SU-DHL-6 (cell line): Measurements from ENCODE around the gene P2RY1.

Experiments used
- H2AFZ ChIP-seq: fragments of 200-600 bp; sonication (generic); 2 replicates; pipeline ENCODE4 v1.6.1; 2014; ENCODE audit warnings: low read depth, mild to moderate bottlenecking, moderate library complexity, mixed read lengths, antibody characterized with exemption, low read length; ENCODE audit not compliant: severe bottlenecking
- H3F3A ChIP-seq: fragments of 200-600 bp; shearing (Covaris generic); 2 replicates; pipeline ENCODE4 v1.6.0; 2016; ENCODE audit warnings: antibody characterized with exemption, mild to moderate bottlenecking; ENCODE audit not compliant: insufficient read depth
- H3K27ac ChIP-seq: fragments of 200-600 bp; sonication (generic); 2 replicates; pipeline ENCODE4 v1.5.1; 2016; ENCODE audit warnings: low read depth, mild to moderate bottlenecking, low read length, moderate library complexity, mixed read lengths
- H3K27me3 ChIP-seq: fragments of 200-600 bp; sonication (generic), shearing (Covaris generic); 2 replicates; pipeline ENCODE4 v1.6.0; 2014; ENCODE audit warnings: mild to moderate bottlenecking, low read length
- H3K36me3 ChIP-seq: fragments of 200-600 bp; sonication (generic); 2 replicates; pipeline ENCODE4 v1.6.1; 2014; ENCODE audit warnings: mild to moderate bottlenecking, low read length, mixed read lengths
- H3K4me2 ChIP-seq: fragments of 300-600, 200-600 bp; shearing (Covaris generic), sonication (generic); 2 replicates; pipeline ENCODE4 v1.6.0; 2014; ENCODE audit warnings: low read length, low read depth, mild to moderate bottlenecking; ENCODE audit not compliant: poor library complexity, severe bottlenecking
- H3K4me3 ChIP-seq: fragments of 200-600 bp; sonication (generic); 2 replicates; pipeline ENCODE4 v1.5.1; 2014; ENCODE audit warnings: antibody characterized with exemption, low read length, mild to moderate bottlenecking, mixed read lengths; ENCODE audit not compliant: insufficient read depth, poor library complexity, severe bottlenecking
- H3K79me2 ChIP-seq: fragments of 200-600 bp; sonication (generic); 2 replicates; pipeline ENCODE4 v1.6.1; 2014; ENCODE audit warnings: mild to moderate bottlenecking, low read length, moderate library complexity; ENCODE audit not compliant: insufficient read depth
- H3K9ac ChIP-seq: fragments of 200-600 bp; sonication (generic); 2 replicates; pipeline ENCODE4 v1.7.0; 2014; ENCODE audit warnings: mild to moderate bottlenecking, low read length
- H3K9me2 ChIP-seq: fragments of 200-600 bp; sonication (generic); replicated peaks from 2 replicates; pipeline ENCODE4 v1.6.1; 2014; ENCODE audit warnings: low read length; ENCODE audit not compliant: insufficient read depth
- H3K9me3 ChIP-seq: fragments of 200-600 bp; sonication (generic); 2 replicates; pipeline ENCODE4 v1.6.1; 2014; ENCODE audit warnings: low read length, mixed read lengths; ENCODE audit not compliant: insufficient read depth
- H4K20me1 ChIP-seq: fragments of 200-600 bp; sonication (generic); 2 replicates; pipeline ENCODE4 v1.6.1; 2014; ENCODE audit warnings: low read depth, mild to moderate bottlenecking, antibody characterized with exemption, low read length, moderate library complexity, mixed read lengths
- EZH2phosphoT487 ChIP-seq: fragments of 200-600 bp; sonication (generic), shearing (Covaris generic); conservative IDR thresholded peaks from 2 replicates; pipeline ENCODE4 v1.6.1; 2018; ENCODE audit warnings: mild to moderate bottlenecking, antibody characterized with exemption, low read length, moderate library complexity, mixed read lengths
- TF ChIP-seq, protein P1 (sequence below): fragments of 200-600 bp; sonication (generic); IDR thresholded peaks from one replicate; pipeline ENCODE4 v1.5.1; 2017; ENCODE audit warnings: antibody characterized with exemption, mild to moderate bottlenecking, low read length, moderate library complexity; ENCODE audit not compliant: insufficient read depth, poor library complexity, severe bottlenecking

P2RY1 gene

GRCh38 chr3:152817400-152817799 is 17.5 kb upstream of the P2RY1 start:
- Histone ChIP-seq H3K36me3 (no peaks in the 10 kb centered on the region), H2AFZ (no peak overlapping the region), H3K4me2 (no peak overlapping the region), H3K79me2 (no peaks in the 10 kb centered on the region), H3K4me3 (no peak overlapping the region), H3K9ac (no peak overlapping the region), H3K27ac (no peak overlapping the region), H3F3A (no peaks in the 10 kb centered on the region), H4K20me1 (no peaks in the 10 kb centered on the region), H3K27me3 (no peaks in the 10 kb centered on the region), H3K9me2 (no peaks in the 10 kb centered on the region), H3K9me3 (no peaks in the 10 kb centered on the region)
- no peak for TF ChIP-seq EZH2phosphoT487
- TF ChIP-seq, protein P1, sequence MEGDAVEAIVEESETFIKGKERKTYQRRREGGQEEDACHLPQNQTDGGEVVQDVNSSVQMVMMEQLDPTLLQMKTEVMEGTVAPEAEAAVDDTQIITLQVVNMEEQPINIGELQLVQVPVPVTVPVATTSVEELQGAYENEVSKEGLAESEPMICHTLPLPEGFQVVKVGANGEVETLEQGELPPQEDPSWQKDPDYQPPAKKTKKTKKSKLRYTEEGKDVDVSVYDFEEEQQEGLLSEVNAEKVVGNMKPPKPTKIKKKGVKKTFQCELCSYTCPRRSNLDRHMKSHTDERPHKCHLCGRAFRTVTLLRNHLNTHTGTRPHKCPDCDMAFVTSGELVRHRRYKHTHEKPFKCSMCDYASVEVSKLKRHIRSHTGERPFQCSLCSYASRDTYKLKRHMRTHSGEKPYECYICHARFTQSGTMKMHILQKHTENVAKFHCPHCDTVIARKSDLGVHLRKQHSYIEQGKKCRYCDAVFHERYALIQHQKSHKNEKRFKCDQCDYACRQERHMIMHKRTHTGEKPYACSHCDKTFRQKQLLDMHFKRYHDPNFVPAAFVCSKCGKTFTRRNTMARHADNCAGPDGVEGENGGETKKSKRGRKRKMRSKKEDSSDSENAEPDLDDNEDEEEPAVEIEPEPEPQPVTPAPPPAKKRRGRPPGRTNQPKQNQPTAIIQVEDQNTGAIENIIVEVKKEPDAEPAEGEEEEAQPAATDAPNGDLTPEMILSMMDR = no peak

DNA sequence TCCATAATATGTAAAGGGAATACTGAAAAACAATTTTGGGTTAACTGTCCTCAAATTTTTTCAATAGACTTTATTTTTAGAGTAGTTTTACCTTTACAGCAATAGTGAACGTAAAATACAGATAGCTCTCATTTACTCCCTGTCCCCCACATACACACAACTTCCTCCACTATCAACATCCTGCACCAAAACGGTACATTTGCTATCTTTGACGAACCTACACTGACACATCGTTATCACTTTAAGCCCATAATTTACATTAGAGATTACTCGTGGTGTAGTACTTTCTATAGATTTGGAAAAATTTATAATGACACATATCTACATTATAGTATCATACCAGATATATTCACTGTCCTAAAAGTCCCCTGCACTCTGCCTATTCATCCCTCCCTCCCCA is 16.9 kb upstream of the P2RY1 start:
- H3F3A ChIP-seq = no peaks in the 10 kb centered on the region
- no peak overlapping the region for H3K4me3 ChIP-seq
- no peaks in the 10 kb centered on the region for H4K20me1 ChIP-seq
- no peaks in the 10 kb centered on the region for H3K79me2 ChIP-seq
- H3K27me3 ChIP-seq = no peaks in the 10 kb centered on the region
- no peak overlapping the region for H3K27ac ChIP-seq
- no peaks in the 10 kb centered on the region for H3K9me3 ChIP-seq
- no peaks in the 10 kb centered on the region for H3K9me2 ChIP-seq
- H3K36me3 ChIP-seq = no peaks in the 10 kb centered on the region
- H3K9ac ChIP-seq = no peak overlapping the region
- TF ChIP-seq, protein P1 = no peak
- no peak for TF ChIP-seq EZH2phosphoT487
- H3K4me2 ChIP-seq = no peak overlapping the region
- no peak overlapping the region for H2AFZ ChIP-seq

- no peaks in the 10 kb centered on the region for H3K9me3 ChIP-seq
- H3K27me3 ChIP-seq = no peaks in the 10 kb centered on the region
- H3K36me3 ChIP-seq = no peaks in the 10 kb centered on the region
- no peaks in the 10 kb centered on the region for H4K20me1 ChIP-seq
- H2AFZ ChIP-seq = no peak overlapping the region
- no peak overlapping the region for H3K4me2 ChIP-seq
- no peak for TF ChIP-seq EZH2phosphoT487
- TF ChIP-seq, protein P1 = no peak
- no peak overlapping the region for H3K9ac ChIP-seq
- no peaks in the 10 kb centered on the region for H3K79me2 ChIP-seq
- H3K4me3 ChIP-seq = no peak overlapping the region
- H3K9me2 ChIP-seq = no peaks in the 10 kb centered on the region
- no peak overlapping the region for H3K27ac ChIP-seq
- H3F3A ChIP-seq = no peaks in the 10 kb centered on the region
Observed at GRCh38 chr3:152823173-152823572, 11.8 kb upstream of the P2RY1 start.
